Stimulated activated CD4-positive, alpha-beta T cell treated with anti-CD3 and anti-CD28 coated beads, Interleukin-12 subunit alpha, Interleukin-12 subunit beta, amount 100 ng/mL, for 24 hours (primary cell): ENCODE measurements around the gene UGT2B7.

Source experiments
- DNase-seq, 2 experiments: peaks; one replicate each; pipeline ENCODE4 v3.0.0-alpha.2; 2020; ENCODE audit warnings: low read depth in 2 of 2

The UGT2B7 gene

GRCh38 chr4:69156913-69157312 lies 60.6 kb downstream of the UGT2B7 start:
- DNase-seq = no peak
